GM12878 (cell line): ENCODE results near the gene NLRC5. TPM values are rescaled to one million over a fixed set of nuclear protein-coding genes. Genes with fewer than 3 reads are reported as not detected.

Experiments used
- CHD4 ChIP-seq: fragments of 200-600 bp; sonication (generic); IDR thresholded peaks from 2 replicates; pipeline ENCODE4 v1.6.1; 2016; ENCODE audit warnings: mild to moderate bottlenecking
- EZH2 ChIP-seq: IDR thresholded peaks from 2 replicates; pipeline ENCODE4 v1.6.1; 2012; ENCODE audit warnings: low read depth, mild to moderate bottlenecking, control low read depth, inconsistent platforms, low read length, borderline replicate concordance; ENCODE audit not compliant: control insufficient read depth
- IKZF1 ChIP-seq: fragments of 450-650 bp; conservative IDR thresholded peaks from 2 replicates; pipeline ENCODE4 v1.6.1; 2017; ENCODE audit warnings: antibody characterized with exemption, mild to moderate bottlenecking
- IKZF2 ChIP-seq, 2 experiments: fragments of 450-650 bp; IDR thresholded peaks; 2 replicates each; pipeline ENCODE4 v1.6.1; 2017; ENCODE audit warnings: mild to moderate bottlenecking in 2 of 2, moderate library complexity in 2 of 2
- MEF2B ChIP-seq: fragments of 450-650 bp; IDR thresholded peaks from 2 replicates; pipeline ENCODE4 v1.6.1; 2018; ENCODE audit warnings: mild to moderate bottlenecking, moderate library complexity; ENCODE audit not compliant: partially characterized antibody, poor library complexity, severe bottlenecking
- MLLT1 ChIP-seq: fragments of 450-650 bp; IDR thresholded peaks from 2 replicates; pipeline ENCODE4 v1.6.1; 2016; ENCODE audit warnings: mild to moderate bottlenecking
- PRDM15 ChIP-seq: fragments of 450-650 bp; formaldehyde crosslinking; IDR thresholded peaks from 2 replicates; pipeline ENCODE4 v1.4.0; 2020; ENCODE audit warnings: mild to moderate bottlenecking, moderate library complexity
- SREBF2 ChIP-seq: IDR thresholded peaks from 2 replicates; pipeline ENCODE4 v1.6.1; 2012; ENCODE audit warnings: mild to moderate bottlenecking, low read length
- TBL1XR1 ChIP-seq: IDR thresholded peaks from 2 replicates; pipeline ENCODE4 v1.6.1; 2012; ENCODE audit warnings: low read depth, low read length, improper control_type of control experiment
- ZNF592 ChIP-seq: fragments of 450-650 bp; IDR thresholded peaks from 2 replicates; pipeline ENCODE4 v1.6.1; 2017; ENCODE audit warnings: mild to moderate bottlenecking, moderate library complexity
- ZNF687 ChIP-seq: fragments of 450-650 bp; IDR thresholded peaks from 2 replicates; pipeline ENCODE4 v1.6.1; 2017; ENCODE audit warnings: mild to moderate bottlenecking, moderate library complexity
- ZZZ3 ChIP-seq: IDR thresholded peaks from 2 replicates; pipeline ENCODE4 v1.6.1; 2011; ENCODE audit warnings: low read depth; ENCODE audit not compliant: control insufficient read depth, insufficient read length
- polyA plus RNA-seq, 11 experiments: library from polyadenylated mRNA; depleted of rRNA in 4 of 11; unstranded in 6 of 11; stranded (reverse) in 5 of 11; fragments of >200 nt; fragmentation: Nextera tagmentation in 4 of 11; fragmentation: Illumina TruSeq in 1 of 11; extraction: Ambion mirVana in 4 of 11; extraction: Trizol in 1 of 11; gene quantifications; 1 replicate in 1 of 11; 2 replicates in 10 of 11; pipeline versions ENCODE4 v1.2.1 to v1.2.3, GENCODE V29; 2011 to 2016; ENCODE audit warnings: inconsistent platforms in 2 of 11, missing spikeins in 2 of 11, low read depth in 1 of 11
- total RNA-seq, 4 experiments: library from RNA; depleted of rRNA in 3 of 4; stranded (reverse); fragments of >200 nt in 3 of 4; fragmentation: Illumina TruSeq in 1 of 4; extraction: Trizol in 1 of 4; gene quantifications; 2 replicates each; pipeline versions ENCODE4 v1.2.1 to v1.2.3, GENCODE V29; 2013 to 2021
- TF ChIP-seq, protein P1 (sequence below): IDR thresholded peaks from 2 replicates; pipeline ENCODE4 v1.6.1; 2011; ENCODE audit warnings: low read depth, mild to moderate bottlenecking, low read length, moderate library complexity, borderline replicate concordance; ENCODE audit errors: extremely low read depth
- TF ChIP-seq, protein P2 (sequence below): fragments of 450-650 bp; IDR thresholded peaks from 2 replicates; pipeline ENCODE4 v1.6.1; 2016; ENCODE audit warnings: mild to moderate bottlenecking

The NLRC5 gene
- total and polyA plus RNA-seq, 10 of the 15 experiments (the other 5 are each of a cell fraction or from before 2014, with no cell fraction given): 13.1 to 105 (median 57.3) TPM

- no peak for TF ChIP-seq ZNF592
- TF ChIP-seq ZZZ3: no peak
- TF ChIP-seq, protein P1, sequence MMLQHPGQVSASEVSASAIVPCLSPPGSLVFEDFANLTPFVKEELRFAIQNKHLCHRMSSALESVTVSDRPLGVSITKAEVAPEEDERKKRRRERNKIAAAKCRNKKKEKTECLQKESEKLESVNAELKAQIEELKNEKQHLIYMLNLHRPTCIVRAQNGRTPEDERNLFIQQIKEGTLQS: no peak
- TF ChIP-seq SREBF2: no peak
- TF ChIP-seq EZH2: no peak
- no peak for TF ChIP-seq MLLT1
- TF ChIP-seq MEF2B: peak; percentile 84
- TF ChIP-seq ZNF687: no peak
- 0 out of 2 replicates have a peak, but pooled peaks have one; percentile 30 for TF ChIP-seq IKZF1
- no peak for TF ChIP-seq PRDM15 (CRISPR knock-in tag)
- TF ChIP-seq, protein P2, sequence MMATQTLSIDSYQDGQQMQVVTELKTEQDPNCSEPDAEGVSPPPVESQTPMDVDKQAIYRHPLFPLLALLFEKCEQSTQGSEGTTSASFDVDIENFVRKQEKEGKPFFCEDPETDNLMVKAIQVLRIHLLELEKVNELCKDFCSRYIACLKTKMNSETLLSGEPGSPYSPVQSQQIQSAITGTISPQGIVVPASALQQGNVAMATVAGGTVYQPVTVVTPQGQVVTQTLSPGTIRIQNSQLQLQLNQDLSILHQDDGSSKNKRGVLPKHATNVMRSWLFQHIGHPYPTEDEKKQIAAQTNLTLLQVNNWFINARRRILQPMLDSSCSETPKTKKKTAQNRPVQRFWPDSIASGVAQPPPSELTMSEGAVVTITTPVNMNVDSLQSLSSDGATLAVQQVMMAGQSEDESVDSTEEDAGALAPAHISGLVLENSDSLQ: peak; percentile 36; the same call in 1 of the 2 replicates
- TF ChIP-seq TBL1XR1: no peak
- TF ChIP-seq CHD4: no peak
- TF ChIP-seq IKZF2 (IDR thresholded peaks at IDR 0.05): peak in 1 of 2 experiments; percentile 13; a peak in 1 of 4 replicates
Measured at GRCh38 chr16:57132470-57132869, 143.1 kb downstream of the NLRC5 start (continued).
